HG03159 (cell line): ENCODE measurements around the gene BMP5.
A peak's percentile ranks its signal among the peaks of the same experiment; 100 is the strongest.
"Not testable (repeated sequence)": the region's sequence is repeated elsewhere in the genome, so short reads cannot be mapped to it uniquely, and the experiment has no call there.

Source experiments
- ATAC-seq: cut with Tn5 transposase; IDR thresholded peaks from one replicate; pipeline ENCODE4 v1.9.1; 2021; ENCODE audit warnings: mild to moderate bottlenecking, moderate library complexity; ENCODE audit not compliant: unreplicated experiment

Gene BMP5

DNA sequence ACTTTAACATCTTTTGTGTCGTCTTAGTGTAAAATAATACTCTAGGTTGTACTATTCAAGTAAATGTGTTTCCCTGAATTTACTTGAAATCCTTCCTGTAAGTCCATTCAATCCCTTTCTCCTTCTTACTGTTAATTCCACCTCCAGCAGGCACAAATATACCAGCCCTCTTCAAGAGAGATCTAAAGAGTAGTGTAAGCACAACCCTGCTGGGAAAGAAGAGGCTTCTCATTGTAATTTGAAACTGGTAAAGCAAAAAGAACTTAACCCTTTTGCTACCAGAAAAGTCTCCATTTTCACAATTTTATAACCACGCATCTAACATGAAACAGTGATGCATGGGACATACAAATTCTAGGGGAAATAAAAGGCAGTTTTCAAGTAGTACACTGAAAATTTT lies at the start of gene BMP5:
Gene BMP5 (minus strand): TSS at position 191 of the 400 bp plus-strand sequence. CDS start 725 bp downstream, outside the sequence.
- no peak for ATAC-seq

DNA sequence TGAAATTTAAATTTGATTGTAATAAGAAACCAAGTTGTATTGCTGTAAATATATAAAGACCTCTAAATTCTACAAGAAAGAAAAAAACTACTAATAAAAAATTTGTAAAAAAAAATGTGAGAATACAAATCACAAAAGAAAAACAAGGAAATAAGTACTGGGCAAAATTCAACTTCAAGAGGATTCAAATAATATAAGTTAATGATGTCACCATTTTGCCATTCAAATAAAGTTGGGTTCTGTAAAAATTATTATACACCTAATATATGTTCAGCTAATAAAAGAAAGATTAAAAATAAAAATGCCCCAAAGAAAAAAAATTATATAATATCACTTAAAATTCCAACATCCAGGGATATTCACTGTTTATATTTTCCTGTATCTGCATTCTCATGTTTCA lies 47.0 kb upstream of the BMP5 start:
- ATAC-seq, result no peak

DNA sequence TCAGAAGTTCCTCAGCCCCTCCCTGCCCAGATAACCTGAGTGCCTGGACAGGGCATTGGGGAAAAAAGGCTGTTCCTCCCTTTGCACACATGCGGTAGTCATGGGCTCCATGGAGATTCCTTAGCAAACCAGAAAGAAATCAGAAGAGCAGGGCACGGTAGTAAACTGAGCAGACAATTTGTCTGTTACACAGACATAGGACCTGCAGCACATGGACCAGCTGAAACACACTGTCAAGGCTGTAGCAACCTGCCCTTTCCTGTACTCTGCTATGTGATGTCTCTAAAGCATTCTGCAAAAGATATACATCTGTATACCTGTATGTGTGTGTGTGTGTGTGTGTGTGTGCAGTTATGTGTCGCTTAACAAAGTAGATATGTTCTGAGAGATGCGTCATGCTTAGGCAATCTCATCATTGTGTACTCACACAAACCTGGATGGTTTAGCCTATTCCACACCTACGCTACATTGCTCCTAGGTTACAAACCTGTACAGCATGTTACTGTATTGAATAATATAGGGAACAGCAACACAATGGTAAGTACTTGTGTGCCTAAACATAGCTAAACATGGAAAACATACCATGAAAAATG lies 44.4 kb upstream of the BMP5 start:
- no peak for ATAC-seq

DNA sequence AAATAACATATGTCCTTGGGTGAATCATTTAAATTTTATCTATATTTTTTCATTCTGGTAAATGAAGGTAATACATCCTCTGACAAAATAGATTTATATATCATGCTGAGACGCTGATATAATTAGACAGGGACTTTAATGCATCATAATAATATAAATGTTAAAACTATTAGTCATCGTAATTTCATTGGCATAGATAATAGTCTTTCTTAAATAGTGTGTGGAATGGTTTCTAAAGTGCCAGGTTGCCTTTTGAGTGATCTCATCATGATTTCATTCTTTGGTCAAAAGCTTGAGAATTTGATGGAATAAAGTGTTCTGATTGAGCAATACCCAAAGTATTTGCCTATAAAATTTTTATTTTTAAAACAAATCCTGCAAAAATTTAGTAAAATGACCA lies 43.2 kb upstream of the BMP5 start:
- ATAC-seq, result no peak

DNA sequence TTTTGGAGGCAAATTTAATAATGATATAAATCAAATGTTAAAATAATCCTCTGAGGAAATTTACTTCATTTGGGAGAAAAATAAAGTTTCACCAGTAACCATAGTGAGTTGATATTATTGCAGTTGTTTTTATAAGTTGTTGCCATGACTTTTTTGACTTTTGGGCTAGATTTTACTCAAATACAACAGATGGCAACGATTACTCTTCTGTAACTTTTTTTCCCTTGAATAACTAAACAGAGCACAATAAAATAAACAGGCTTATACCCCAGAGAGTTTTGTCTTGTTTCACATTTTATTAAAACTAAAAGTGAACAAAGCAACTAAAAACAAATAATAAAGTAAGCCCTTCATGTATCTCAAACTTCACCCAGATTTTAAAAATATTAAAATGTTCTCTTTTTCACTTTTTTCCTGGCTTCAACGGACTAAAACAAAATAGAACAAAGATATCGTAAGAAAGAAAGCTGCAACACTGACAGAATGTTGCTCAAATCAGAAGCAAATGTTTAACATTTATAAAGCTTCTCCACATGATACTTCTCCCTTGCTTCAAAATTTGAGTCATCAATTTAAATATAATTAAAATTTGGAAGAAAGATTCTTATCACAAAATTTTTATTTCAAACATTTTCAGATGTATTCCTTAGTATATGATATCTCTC lies 42.5 kb upstream of the BMP5 start:
- no peak for ATAC-seq

DNA sequence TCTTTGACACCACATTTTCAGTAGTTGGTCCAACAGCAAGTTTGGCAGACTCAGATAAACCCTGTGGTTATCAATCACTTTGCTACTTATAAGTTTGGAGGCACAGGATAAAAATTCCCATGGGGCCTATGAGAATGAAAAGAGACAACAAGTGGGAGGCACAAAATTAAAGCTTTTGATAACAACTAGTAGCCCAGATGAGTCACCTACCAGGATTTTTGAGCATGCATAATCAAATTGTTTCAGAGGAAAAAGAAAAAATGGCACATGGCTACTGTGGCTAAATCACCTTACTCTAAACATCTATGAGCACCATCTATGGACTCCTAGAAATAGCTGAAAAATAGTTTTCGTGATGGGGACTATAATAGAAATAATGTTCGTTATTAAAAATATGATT lies 40.8 kb upstream of the BMP5 start:
- ATAC-seq, result no peak

DNA sequence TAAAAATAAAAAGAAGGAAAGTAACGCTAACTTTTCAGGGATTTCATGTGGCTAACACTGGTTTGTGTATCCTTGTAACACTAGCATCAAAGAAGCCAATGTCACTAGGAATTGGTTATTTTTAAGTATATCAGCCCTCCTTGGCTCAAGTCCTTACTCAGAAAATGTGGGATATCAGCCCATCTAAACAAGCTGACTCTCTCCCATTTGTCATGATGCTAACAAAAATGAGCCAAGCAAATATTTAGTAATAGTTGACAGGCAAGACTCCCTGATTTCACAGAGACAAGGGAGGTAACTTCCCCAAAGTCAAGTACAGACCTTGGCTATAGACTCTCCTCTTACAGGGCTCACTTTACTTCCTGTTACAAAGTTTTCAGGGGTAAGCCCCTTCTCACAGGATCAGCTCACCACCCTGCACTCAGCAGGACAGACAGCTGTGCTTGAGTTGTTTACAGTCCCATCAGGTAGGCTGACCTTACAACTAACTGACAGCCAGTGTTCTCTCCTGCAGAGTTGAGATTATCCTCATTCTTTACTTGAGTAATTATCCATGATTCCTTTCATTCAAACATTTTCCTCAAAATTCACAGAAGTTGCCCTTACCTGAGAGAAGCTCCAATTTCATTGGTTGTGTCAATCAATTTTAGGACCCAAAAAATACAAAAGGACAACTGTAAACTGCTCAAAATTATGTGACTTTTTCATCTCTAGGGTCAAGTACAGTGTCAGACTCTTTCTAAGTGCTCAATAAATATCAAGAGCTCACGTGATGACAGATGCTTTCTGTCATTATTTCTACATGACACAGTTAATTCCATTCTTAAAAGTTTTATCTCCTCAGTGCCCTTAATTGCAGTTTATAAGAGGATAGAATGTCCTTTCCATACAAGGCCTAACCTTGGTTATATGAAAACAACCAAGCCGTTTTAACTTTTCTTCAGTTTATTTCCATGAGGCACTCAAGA lies 38.1 kb upstream of the BMP5 start:
- peak; percentile 74 for ATAC-seq

DNA sequence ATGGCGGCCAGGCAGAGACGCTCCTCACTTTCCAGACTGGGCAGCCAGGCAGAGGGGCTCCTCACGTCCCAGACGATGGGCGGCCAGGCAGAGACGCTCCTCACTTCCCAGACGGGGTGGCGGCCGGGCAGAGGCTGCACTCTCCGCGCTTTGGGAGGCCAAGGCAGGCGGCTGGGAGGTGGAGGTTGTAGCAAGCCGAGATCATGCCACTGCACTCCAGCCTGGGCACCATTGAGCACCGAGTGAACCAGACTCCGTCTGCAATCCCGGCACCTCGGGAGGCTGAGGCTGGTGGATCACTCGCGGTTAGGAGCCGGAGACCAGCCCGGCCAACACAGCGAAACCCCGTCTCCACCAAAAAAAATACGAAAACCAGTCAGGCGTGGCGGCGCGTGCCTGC lies 35.1 kb upstream of the BMP5 start:
- ATAC-seq, result not testable (repeated sequence)

DNA sequence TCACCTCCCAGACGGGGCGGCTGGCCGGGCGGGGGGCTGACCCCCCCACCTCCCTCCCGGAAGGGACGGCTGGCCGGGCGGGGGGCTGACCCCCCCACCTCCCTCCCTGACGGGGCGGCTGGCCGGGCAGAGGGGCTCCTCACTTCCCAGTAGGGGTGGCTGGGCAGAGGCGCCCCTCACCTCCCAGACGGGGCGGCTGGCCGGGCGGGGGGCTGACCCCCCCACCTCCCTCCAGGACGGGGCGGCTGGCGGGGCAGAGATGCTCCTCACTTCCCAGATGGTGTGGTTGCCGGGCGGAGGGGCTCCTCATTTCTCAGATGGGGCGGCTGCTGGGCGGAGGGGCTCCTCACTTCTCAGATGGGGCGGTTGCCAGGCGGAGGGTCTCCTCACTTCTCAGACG lies 34.5 kb upstream of the BMP5 start:
- not testable (repeated sequence) for ATAC-seq

DNA sequence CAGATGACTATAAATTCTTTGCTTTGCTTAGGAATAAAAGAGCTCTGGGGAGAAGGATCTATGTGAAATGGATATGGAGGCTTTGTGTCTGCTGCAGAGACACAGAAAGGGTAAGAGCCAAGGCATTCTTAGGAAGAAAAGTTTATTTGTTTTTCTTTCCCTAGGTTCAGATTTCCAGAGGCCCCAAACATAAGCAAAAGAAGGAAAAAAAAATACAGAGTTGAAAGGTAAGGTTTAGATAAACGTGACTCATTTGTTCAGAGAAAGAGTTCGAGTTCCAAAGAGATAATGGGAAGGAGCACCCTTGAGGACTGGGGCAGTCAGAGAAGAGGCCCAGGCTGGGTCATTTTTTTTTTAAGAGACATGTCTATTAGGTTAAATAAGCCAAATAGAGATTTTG lies 27.4 kb upstream of the BMP5 start:
- no peak for ATAC-seq

DNA sequence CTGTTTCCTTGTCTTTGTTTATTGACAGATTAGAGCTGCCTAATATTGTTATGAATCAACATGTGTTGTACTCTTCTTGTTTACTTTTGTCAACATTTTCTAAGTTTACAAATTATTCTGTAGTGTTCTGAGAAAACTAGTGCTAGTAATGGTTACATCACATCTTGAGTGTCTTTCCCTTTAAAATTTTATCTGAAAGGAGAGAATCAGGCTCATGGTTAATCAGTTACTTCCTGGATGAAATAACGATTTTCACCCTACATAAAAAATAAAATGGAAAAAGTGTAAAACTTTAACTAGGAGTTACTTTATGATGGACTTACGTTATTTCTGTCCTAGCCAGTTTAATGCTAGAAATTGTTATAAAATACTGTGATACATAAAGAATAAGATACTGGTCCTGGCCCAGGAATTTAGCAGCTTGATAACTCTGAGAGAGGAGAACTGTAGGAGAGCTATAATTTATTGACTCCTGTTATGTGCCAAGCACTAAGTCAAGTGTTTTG lies 26.4 kb upstream of the BMP5 start:
- no peak for ATAC-seq

DNA sequence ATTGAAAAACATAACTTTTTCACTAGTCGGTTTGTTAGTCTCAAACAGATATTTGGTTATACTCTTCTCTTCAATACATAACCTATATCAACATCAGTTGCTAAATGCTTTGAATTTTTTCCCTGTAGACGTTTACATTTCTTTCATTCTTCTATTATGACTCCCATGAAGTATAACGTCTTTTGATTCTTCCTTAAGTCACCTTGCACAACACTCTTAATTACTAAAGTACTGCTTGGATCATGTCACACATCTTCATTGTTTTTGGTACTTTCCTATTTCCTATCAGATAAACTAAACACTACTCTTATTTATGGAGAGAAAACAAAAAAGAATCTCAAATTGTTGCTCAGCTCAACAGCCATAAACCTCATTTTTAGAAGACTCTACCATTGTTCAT lies 23.0 kb upstream of the BMP5 start:
- no peak for ATAC-seq

DNA sequence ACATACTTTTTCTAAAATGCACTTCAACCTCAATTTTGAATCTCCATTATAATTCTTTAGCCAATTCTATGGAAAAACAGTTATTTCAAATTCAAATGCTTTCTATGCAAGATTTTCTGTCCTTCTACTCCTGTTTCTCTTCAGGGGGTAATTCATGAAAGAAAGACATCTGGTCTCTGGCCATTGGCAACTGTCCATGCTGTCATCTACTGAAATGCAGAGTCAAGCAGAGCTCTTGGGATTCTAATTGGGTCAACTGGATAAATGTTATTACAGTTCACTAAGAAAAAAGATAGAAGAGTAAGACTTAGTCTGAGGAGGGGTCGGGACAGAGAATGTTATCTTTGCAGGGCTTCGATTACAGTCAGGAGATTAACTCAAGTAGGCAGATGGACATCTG lies 22.0 kb upstream of the BMP5 start:
- no peak for ATAC-seq

DNA sequence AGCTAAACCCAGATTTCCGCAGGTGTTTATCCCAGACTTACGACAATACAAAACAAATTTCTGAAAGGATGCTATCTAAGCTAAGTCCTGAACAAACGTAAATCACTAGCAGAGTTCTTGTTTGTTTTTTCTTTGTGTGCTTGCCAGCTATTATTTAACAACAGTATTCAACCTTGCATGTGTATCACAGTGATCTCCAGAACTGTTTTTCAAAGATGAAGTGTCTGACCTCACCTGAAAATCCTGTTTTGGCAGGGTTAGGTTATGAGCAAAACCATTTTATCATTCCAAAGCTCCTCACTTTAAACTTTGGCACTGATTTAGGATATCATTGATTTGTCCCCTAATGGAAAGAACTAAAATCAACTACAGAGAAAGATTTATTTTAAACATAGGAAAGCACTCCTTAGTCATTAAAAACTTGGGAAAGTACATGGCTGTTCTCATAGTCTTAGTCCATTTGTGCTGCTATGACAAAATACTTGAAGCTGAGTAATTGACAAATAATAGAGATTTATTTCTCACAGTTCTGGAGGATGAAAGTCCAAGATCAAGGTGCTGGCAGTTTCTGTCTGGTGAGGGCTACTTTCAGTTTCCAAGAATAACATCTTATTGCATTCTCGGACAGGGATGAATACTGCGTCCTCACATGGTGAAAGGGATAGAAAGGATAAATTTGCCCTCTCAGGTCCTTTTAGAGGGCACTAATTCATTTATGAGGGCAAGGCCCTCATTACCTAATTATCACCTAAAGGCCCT lies 20.8 kb upstream of the BMP5 start:
- ATAC-seq, result no peak

DNA sequence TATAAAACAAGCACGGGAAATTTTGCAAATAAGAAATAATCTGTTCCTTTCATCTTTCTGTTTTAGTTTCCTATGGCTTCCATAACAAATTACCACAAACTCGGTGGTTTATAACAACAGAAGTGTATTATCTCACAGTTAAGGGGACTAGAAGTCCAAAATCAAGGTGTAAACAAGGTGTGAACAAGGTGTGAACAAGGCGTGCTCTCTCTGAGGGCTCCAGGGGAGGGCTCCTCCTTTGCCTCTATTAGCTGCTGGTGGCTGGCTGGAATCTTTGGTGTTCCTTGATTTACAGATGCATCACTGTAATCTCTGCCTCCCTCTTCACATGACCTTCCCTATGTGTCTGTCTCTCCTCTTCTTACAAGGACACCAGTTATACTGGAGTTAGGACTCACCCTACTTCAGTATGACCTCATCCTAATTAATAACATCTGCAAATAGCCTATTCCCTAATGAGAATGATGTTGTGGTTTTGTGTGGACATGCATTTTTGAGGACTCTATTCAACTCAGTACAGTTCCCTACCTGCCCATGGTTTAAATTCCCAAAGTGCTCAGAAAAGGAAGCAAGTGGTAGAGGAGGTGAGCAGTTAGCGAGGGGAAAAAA lies 17.5 kb upstream of the BMP5 start:
- no peak for ATAC-seq

DNA sequence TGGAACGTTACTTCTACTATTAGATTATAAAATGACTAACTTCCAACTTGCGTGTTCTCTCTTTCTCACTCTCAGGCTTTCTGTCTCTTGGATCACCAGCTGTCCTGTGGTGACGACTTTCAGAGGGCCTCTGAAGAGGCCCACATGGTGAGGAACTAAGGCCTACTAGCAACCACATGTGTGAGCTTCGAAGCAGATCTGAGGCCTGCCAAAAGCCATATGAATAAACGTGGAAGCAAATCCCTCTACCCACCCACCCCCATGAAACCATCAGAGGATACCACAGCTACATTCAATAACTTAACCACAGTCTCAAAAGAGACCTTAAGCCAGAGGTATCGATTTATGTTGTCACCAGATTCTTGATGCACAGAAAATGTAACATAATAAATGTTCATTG lies 13.5 kb upstream of the BMP5 start:
- ATAC-seq, result no peak

DNA sequence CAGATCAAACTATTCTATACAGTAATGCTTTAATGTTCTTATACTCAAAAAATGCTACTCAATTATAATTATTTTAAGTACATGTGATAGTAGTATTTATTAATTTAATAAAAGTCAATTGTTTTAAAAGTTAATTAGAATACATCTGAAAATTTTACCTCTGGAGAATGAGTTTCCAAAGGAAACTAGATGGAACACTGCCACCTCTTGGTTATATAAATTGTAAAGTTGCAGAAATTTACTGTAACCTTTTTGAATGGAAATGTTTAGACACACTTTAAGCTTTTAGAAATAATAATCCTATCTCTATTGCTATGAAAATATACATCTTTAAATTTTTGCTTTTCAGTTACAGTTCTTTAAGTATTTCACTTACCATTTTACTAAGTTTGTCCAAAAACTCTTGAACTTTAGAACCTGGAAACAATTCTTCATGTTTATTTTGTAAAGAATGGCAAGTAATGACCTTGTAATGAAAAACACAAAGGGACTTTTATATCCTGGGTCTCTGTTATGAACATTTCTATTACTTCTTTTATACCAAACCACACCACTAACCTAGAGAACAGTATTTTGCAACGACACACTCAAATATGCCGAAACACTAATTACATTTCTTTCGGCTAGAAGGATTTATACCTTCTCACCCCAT lies 10.9 kb upstream of the BMP5 start:
- ATAC-seq, result no peak

DNA sequence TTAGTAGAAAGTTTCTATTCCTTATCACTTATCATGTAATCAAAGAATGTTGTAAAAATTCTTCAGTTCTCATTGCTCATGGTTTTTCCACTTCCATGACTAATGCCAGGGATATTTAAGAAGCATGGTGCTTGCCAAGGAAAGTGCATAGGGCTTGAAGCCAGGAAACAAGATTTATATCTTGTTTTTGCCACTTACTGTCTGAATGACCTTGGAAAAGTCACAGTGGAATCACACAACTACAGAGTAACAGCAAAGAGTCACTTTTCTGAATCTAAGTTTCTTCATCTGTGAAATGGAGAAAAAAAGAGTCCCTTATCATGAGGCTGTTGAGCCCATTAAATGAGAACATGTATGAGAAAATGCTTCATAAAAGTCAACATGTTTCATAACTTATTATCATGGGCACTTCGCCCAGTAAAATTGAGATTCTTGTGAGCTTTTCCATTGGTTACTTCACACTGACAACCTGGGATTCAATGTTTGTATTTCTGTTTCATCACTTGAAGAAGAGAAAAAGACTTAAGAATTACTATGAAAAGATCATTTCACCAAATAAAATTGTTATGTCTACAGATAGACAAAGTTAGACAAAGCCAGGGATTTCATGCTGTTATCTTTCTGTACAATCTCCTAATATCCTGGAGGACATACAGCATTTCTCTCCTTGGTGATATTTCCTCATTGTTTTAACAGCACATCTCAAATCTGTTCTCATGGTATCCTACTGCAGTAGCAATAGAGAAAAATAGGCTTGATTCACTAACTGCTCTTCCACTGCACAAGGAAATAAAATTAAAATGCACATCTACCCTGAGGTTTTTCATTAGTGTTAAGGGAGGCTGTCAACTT lies 7.6 kb upstream of the BMP5 start:
- ATAC-seq, result no peak

DNA sequence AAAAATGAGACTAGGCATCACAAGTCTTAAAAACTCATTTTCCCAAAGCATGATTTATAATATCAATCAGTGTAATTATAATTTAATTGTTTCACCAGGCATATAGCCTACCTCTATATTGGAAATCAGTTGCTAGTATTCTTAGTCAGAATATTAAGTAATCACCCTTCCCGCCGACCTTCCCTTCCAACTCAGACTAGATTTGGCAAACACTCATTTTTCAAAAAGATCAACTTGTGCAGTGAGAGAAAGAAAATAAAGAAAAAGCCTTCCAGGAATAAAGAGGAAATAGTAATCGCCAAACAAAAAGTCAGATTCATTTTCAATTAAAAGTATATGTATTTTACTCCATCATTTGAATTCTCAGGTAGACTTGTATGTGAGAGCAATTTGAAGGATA lies 1.9 kb upstream of the BMP5 start:
- ATAC-seq, result no peak
